PC-3 (cell line): ENCODE measurements around the gene FLNC. TPM values are rescaled to one million over a fixed set of nuclear protein-coding genes. Genes with fewer than 3 reads are reported as not detected.

ENCODE experiments used
- ATAC-seq: fragments of 200-7000 bp; cut with Tn5 transposase; 2 replicates; pipeline ENCODE4 v1.9.1; 2020; ENCODE audit warnings: mild to moderate bottlenecking, moderate library complexity
- BruUV-seq: library from RNA; stranded (reverse); fragments of 400-500 nt; replicated peaks from 2 replicates; lab custom pipeline; 2021; lab: Mats Ljungman, UMichigan
- CTCF ChIA-PET: fragments of 300-600 bp; sonication (Branson Sonifier 250); formaldehyde crosslinking; loops from one replicate; lab custom pipeline; 2022; ENCODE audit warnings: antibody characterized with exemption; lab: Charles Lee
- POLR2A ChIA-PET: fragments of 300-600 bp; sonication (Branson Sonifier 250); formaldehyde crosslinking; loops from one replicate; lab custom pipeline; 2022; ENCODE audit warnings: antibody characterized with exemption; ENCODE audit not compliant: unreplicated experiment; lab: Charles Lee
- DNase-seq: peaks from one replicate; pipeline ENCODE4 v3.0.0-alpha.2; 2015
- H2AFZ ChIP-seq: fragments of 300-600 bp; sonication (generic); 2 replicates; pipeline ENCODE4 v1.6.0; 2016; ENCODE audit warnings: antibody characterized with exemption, low read length
- H3F3A ChIP-seq: fragments of 300-600 bp; sonication (generic); one replicate; pipeline ENCODE4 v1.6.0; 2017; ENCODE audit warnings: antibody characterized with exemption, low read length, control low read depth, mild to moderate bottlenecking; ENCODE audit not compliant: unreplicated experiment
- H3K27ac ChIP-seq: fragments of 300-600 bp; sonication (generic); 2 replicates; pipeline ENCODE4 v1.5.1; 2016; ENCODE audit warnings: mild to moderate bottlenecking, low read length
- H3K27me3 ChIP-seq: fragments of 300-600 bp; sonication (generic); 2 replicates; pipeline ENCODE4 v1.6.1; 2016; ENCODE audit warnings: low read length, mixed read lengths
- H3K36me3 ChIP-seq: fragments of 300-600 bp; sonication (generic); 2 replicates; pipeline ENCODE4 v1.6.1; 2016; ENCODE audit warnings: low read depth, mixed run types, low read length, mixed read lengths
- H3K4me1 ChIP-seq: fragments of 300-600 bp; sonication (generic); 2 replicates; pipeline ENCODE4 v1.5.1; 2016; ENCODE audit warnings: low read length; ENCODE audit not compliant: insufficient read depth
- H3K4me2 ChIP-seq: fragments of 300-600 bp; sonication (generic); 2 replicates; pipeline ENCODE4 v1.6.0; 2016; ENCODE audit warnings: low read length
- H3K4me3 ChIP-seq: fragments of 300-600 bp; sonication (generic); 2 replicates; pipeline ENCODE4 v1.5.1; 2016; ENCODE audit warnings: mild to moderate bottlenecking, low read length, mixed read lengths
- H3K79me2 ChIP-seq: fragments of 300-600 bp; sonication (generic); 2 replicates; pipeline ENCODE4 v1.6.1; 2017; ENCODE audit warnings: low read length, mixed read lengths
- H3K9ac ChIP-seq: fragments of 300-600 bp; sonication (generic); 2 replicates; pipeline ENCODE4 v1.6.0; 2016; ENCODE audit warnings: mild to moderate bottlenecking, low read length
- H3K9me2 ChIP-seq: fragments of 300-600 bp; sonication (generic); replicated peaks from 2 replicates; pipeline ENCODE4 v1.6.1; 2016; ENCODE audit warnings: mixed run types, low read length, mixed read lengths
- H3K9me3 ChIP-seq: fragments of 300-600 bp; sonication (generic); 2 replicates; pipeline ENCODE4 v1.6.1; 2016; ENCODE audit warnings: low read length, mixed read lengths
- H4K20me1 ChIP-seq: fragments of 300-600 bp; sonication (generic); 2 replicates; pipeline ENCODE4 v1.6.1; 2016; ENCODE audit warnings: low read length, mixed read lengths
- EZH2 ChIP-seq: fragments of 300-600 bp; sonication (generic); IDR thresholded peaks from one replicate; pipeline ENCODE4 v1.6.1; 2017; ENCODE audit warnings: antibody characterized with exemption, mild to moderate bottlenecking, low read length; ENCODE audit not compliant: unreplicated experiment
- EZH2phosphoT487 ChIP-seq: fragments of 300-600 bp; sonication (generic); IDR thresholded peaks from 2 replicates; pipeline ENCODE4 v1.6.1; 2018; ENCODE audit warnings: mild to moderate bottlenecking, antibody characterized with exemption, low read length, borderline replicate concordance
- intact Hi-C: fragments of 100-400 bp; cut with micrococcal nuclease; formaldehyde crosslinking; loops from 2 replicates; pipeline ENCODE4 v1.9.0; 2023
- total RNA-seq: library from RNA; depleted of rRNA; stranded (reverse); fragments of >200 nt; gene quantifications from 2 replicates; pipeline ENCODE4 v1.2.3, GENCODE V29; 2014
- TF ChIP-seq, protein P1 (sequence below): fragments of 300-600 bp; sonication (generic); conservative IDR thresholded peaks from 2 replicates; pipeline ENCODE4 v1.5.1; 2017; ENCODE audit warnings: antibody characterized with exemption, low read depth, mild to moderate bottlenecking, low read length

The FLNC gene
- total RNA-seq, 1 experiment from 2014 or later = 88.7 TPM

DNA sequence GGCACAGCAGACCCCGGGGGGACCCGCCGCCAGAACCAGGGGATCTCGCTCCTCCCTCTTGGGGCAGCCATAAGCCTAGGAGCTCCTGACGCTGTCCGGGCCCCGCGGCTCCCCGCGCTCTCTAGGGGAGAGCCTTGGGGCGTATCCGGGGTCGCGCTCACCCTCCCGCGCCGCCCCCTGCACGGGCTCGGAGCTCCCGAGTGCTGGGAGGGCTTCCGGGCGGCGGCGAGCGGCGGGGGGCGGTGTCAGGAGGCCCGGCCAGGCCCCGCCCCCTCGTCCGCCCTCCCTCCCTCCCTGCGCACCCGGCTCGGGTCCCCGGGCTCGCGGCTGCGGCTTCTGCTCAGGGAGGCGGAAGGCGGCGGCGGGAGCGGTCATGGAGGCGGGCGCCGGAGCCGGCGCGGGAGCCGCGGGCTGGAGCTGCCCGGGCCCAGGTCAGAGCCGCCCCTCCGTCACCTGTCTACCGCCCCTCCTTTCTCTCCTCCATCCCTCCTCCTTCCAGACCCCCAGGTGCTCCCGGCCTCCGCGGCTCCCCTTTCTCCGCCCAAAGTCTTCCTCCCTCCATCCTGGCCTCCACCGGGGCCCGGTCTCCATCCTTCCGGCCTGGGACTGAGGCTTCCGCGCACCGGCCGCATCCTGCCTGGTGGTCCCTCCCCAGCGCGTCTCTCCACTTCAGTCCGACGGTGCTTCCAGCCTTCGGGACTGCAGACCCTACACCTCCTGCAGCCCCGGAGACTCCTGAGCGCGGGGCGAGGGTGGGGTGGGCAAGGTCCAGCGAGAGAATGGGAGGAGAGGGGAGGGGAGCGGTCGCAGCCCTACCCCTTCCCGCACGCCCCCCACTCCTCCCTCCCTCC is 38.9 kb upstream of the FLNC start, which contains the start of gene CCDC136:
CCDC136 (plus strand) TSS at position 848 of the 851 bp plus-strand sequence. CDS start 444 bp downstream, outside the sequence.
- Histone ChIP-seq H3K9me3 (no peaks in the 10 kb centered on the region), H3K4me3 (peak within 1 kb of the TSS; percentile 89), H3K9ac (peak within 1 kb of the TSS; percentile 45; the same call in 1 of the 2 replicates), H3K9me2 (no peaks in the 10 kb centered on the region), H2AFZ (peak within 1 kb of the TSS; percentile 96), H3F3A (no peaks in the 10 kb centered on the region), H4K20me1 (no peaks in the 10 kb centered on the region), H3K4me2 (peak within 1 kb of the TSS; percentile 99), H3K27me3 (no peaks in the 10 kb centered on the region), H3K27ac (no peak within 1 kb of the TSS), H3K79me2 (no peaks in the 10 kb centered on the region), H3K4me1 (no peaks in the 10 kb centered on the region), H3K36me3 (no peaks in the 10 kb centered on the region)
- peak; percentile 91 for ATAC-seq
- intact Hi-C loops = loop anchor here (5.0 kb wide), 1 partner anchor 91 kb away; no protein-coding TSS in a partner anchor
- TF ChIP-seq EZH2 = no peak
- no peak for TF ChIP-seq EZH2phosphoT487
- TF ChIP-seq, protein P1, sequence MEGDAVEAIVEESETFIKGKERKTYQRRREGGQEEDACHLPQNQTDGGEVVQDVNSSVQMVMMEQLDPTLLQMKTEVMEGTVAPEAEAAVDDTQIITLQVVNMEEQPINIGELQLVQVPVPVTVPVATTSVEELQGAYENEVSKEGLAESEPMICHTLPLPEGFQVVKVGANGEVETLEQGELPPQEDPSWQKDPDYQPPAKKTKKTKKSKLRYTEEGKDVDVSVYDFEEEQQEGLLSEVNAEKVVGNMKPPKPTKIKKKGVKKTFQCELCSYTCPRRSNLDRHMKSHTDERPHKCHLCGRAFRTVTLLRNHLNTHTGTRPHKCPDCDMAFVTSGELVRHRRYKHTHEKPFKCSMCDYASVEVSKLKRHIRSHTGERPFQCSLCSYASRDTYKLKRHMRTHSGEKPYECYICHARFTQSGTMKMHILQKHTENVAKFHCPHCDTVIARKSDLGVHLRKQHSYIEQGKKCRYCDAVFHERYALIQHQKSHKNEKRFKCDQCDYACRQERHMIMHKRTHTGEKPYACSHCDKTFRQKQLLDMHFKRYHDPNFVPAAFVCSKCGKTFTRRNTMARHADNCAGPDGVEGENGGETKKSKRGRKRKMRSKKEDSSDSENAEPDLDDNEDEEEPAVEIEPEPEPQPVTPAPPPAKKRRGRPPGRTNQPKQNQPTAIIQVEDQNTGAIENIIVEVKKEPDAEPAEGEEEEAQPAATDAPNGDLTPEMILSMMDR = no peak
- ChIA-PET CTCF (no interaction called here), POLR2A (interaction anchor here (0.6 kb wide), 1 partner anchor 53 kb away, joined by 3 read pairs; no protein-coding TSS in a partner anchor)
- BruUV-seq = no TSS peak
- DNase-seq = peak; percentile 57

DNA sequence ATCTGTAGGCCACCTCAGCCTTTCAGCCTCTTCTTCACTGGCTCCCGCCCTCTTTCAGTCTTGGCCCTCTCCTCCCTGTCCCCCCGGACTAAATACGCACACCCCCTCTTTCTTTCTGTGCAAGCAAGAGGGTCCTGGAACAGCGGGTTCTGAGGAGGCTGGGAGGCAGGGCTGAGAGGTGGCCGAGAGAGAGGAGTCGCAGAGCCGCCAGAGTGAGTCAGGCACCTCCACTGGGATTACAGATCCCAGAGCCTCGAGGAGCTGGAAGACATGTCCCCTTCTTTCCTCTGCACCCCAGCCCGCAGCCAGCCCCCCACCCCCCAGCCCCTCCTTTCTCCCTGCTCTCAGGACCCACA is 38.3 kb upstream of the FLNC start:
- no peaks in the 10 kb centered on the region for H3K36me3 ChIP-seq
- TF ChIP-seq, protein P1 = no peak
- TF ChIP-seq EZH2 = no peak
- TF ChIP-seq EZH2phosphoT487 = no peak
- BruUV-seq = no TSS peak
- H3F3A ChIP-seq = no peaks in the 10 kb centered on the region
- H2AFZ ChIP-seq = peak overlapping the region; percentile 96
- no peaks in the 10 kb centered on the region for H4K20me1 ChIP-seq
- peak overlapping the region; percentile 99 for H3K4me2 ChIP-seq
- no peaks in the 10 kb centered on the region for H3K9me3 ChIP-seq
- peak overlapping the region; percentile 89 for H3K4me3 ChIP-seq
- peak; percentile 33 for ATAC-seq
- no peaks in the 10 kb centered on the region for H3K9me2 ChIP-seq
- no peak overlapping the region for H3K27ac ChIP-seq
- intact Hi-C loops = loop anchor here (5.0 kb wide), 1 partner anchor 90 kb away; no protein-coding TSS in a partner anchor
- peak overlapping the region; percentile 45; the same call in 1 of the 2 replicates for H3K9ac ChIP-seq
- CTCF ChIA-PET = interaction anchor here (0.5 kb wide), 1 partner anchor 139 kb away, joined by 3 read pairs; no protein-coding TSS in a partner anchor
- POLR2A ChIA-PET = no interaction called here
- H3K27me3 ChIP-seq = no peaks in the 10 kb centered on the region
- no peaks in the 10 kb centered on the region for H3K79me2 ChIP-seq
- DNase-seq = no peak
- no peaks in the 10 kb centered on the region for H3K4me1 ChIP-seq
